HT1080 (cell line): ENCODE measurements around the gene ITGA5. TPM values are rescaled to one million over a fixed set of nuclear protein-coding genes. Genes with fewer than 3 reads are reported as not detected.

Experiments used
- DNase-seq: peaks from one replicate; pipeline ENCODE4 v3.0.0-alpha.2; 2015; ENCODE audit warnings: low read depth
- total RNA-seq: library from RNA; depleted of rRNA; stranded (reverse); fragments of >200 nt; shearing (Covaris generic); gene quantifications from 2 replicates; pipeline ENCODE4 v1.2.3, GENCODE V29; 2014

Gene ITGA5
- total RNA-seq, 1 experiment from 2014 or later, result 163 TPM

DNA sequence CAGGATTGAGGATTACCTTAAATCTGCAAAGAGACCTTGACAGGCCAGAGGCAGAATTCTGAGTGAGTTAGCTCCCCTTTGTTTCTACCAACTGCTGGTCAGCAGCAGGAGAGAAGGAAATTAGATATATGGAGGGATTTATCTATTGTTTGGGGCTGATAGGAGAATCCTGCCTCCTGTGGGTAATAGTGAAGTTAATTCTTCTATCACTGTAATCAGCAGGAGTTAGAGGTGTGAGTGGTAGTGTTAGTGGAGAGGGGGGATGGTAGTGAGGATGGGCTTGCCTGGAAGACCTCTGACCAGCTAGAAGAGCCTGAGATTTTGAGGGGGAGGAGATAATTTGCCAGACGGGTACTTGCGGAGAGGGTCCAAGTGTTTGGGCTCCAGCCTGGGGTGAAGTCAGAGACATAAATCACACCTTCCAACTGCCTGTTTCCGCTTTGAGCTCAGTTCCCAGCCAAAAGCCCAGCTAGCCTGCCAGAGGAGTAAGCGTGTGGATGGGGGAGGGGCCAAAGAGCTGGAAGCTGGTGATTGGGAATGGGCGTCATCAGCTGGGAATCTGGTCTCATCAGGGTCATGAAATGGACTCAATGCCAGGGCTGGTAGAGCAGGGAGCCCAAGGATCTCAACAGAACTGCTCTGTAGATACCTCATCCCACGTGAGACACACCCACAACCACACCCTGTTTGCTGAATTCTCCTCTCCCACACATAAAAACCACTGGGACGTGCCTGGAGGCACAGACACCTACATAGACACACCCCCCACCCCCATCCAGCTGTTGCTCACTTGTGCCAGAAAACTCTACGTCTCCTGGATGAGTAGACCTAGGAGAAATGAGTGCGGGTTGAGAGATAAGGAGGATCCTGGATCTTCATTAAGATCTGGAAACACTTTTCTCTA lies 13.1 kb upstream of the ITGA5 start:
- DNase-seq, result peak; percentile 85

DNA sequence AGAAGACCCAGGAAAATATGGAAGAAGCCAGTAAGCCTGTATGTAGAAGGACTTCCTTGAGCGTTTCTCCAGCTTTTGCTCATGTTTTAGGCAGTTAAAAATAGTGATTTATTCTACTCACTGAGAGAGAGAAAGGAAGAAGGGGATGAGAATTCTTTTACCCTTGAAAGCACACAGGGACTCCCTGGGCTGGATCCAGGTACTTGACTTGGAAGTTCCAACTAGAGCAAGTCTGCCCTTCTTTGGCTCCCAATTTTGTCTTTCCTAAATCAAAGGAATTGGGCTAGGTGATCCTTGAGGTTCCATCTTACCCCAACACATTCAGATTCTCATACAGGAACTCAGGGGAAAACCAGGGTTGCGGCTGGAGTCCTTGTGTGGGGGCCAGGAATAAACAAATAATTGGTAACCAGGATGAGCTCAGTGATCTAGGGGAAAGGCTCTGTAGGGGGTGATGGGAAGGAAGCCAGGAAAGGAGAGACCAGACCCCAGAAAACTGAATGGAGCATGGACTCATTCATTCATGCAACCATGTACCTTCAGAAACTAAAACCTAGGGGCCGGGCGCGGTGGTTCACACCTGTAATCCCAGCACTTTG lies 11.5 kb upstream of the ITGA5 start:
- DNase-seq, result no peak

DNA sequence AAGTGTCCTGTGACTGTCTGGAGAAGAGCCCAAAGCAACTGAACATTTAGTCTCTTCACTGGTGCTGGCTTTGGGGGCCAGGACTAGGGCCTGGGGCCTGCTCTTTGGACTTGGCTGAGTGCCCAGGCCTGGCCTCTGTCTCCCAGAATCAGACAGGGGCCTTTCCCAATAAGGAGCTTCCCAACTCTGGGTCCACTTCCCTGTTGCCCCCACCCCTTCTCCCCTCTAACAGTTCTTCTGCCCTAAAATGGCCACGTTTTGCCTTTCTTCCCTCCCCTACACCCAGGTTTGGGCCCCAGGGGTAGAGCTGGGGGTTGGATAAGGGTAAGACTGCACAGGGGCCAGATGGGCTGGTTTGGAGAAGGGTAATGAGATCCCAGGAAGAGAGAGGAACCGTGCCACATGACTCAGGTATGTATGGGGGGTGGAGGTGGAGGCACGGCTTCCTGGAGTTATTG lies 10.0 kb upstream of the ITGA5 start:
- no peak for DNase-seq

DNA sequence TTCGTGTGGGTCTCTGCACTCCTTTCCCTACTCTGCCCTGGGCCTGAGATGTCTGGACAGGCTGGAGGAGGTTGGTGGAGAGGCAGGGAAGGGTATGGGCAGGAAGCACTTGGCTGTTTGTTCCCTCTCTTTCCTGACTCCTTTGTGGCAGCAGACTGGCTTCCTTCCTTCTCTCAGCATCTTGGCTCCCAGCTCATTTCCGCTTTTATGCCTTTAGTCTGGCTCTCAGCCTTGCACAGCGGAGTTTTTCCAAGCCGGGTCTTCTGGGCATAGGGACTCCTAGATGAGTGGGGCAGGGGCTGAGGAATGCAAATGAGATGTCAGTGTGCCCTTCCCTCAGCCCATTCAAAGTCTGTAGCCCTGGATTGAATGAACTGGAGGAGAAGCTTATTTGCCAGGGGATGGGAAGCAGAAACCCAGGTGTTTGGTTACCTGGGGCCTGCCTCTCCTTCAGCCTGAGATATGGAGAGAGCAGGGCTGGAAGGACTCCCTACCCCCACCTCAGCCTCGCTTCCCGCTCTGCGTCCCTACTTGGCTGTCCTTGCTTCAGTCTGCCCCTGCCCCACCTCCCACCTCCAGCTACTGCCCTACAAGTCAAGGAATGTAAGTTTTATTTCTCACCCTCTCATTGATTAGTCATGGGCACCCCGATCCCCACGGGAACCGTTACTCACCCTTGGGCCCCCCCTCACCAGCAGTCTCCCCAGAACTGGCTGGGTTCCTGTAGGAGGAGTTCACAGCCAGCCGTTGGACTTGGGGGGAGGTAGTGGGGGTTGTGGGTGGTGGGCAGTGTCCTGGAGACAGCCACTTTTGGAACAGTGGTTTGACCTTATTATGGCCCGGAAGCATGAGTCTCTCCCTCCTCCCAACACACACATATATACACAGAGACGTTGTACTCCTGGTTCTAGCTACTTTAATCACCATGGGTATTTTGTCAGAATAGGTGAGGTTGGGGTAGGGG lies 9.3 kb upstream of the ITGA5 start:
- peak; percentile 89 for DNase-seq

DNA sequence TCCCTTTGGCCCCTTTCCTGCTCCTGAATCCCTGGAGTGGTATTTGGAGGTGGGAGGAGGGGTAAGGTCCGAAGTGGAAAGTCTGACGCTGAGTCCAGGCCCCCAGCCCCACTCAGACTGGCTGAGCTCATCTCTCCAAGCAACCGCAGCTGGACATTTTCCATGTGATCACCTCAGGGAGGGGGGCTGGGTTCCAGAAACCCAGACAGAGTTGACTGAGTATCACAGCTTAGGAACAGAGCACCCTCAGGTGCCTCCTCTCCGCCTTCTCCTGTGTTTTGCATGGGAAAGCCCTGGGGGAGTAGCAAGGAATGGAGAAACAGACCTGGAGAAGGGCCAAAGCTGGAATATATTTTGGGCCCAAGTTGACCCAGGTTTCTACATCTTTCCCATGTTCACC lies 8.0 kb upstream of the ITGA5 start:
- DNase-seq, result no peak

DNA sequence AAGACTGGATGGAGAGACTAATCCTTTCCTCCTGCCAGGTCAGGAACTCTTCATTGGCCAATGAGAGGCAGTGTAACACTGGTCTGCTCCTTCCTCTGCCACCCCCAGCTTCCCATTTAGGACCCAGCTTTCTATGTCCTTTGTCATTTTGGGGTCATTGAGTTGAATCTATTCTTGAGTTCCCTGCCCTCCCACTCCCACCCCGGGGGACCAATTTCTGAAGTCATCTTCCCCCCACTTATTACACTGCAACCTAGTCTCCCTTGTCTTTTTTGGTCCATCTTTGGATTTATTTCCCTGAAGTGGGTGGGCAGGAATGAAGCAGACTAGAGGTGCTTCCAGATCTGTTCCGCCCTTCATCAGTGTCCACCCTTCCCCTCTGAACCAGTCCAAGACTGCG lies 7.6 kb upstream of the ITGA5 start:
- no peak for DNase-seq

DNA sequence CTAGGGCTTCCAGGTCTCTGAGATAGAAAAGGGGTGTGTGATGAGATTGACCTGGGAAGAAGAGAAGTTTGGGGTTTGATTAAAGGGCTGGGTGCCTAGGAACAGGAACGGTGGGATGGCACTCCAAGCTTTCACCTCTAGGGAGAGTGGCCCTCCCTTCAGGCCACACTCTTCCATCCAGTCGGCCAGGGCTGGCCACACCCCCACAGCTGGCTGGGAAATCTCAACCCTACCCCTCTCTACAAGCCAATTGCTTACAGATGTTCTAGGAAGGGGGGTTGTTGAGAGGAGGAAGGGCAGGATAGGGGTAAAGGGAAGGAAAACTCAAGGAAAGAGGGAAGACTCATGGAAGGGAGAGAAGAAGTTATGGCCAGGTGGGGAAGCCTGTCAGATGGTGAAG lies 6.6 kb upstream of the ITGA5 start:
- DNase-seq, result no peak

DNA sequence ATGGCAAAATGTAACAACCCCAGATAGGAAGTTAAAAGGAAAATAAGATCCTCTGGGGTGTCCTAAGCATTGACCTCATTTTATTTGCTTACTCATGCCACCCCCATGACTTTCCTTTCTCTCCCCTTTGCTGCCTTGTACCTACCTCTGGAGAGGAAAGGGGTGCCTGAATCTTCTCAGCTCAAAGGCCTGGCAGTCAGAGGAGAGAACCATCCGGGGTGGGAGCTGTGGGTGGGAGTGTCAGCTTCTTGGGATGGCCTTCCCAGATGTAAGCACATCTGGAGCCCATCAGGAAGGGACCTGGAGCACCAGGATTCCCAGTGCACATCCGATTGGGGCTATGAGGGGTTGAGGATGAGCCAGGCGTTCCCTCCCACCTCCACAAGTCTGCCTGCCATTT lies 5.2 kb upstream of the ITGA5 start:
- DNase-seq, result no peak

DNA sequence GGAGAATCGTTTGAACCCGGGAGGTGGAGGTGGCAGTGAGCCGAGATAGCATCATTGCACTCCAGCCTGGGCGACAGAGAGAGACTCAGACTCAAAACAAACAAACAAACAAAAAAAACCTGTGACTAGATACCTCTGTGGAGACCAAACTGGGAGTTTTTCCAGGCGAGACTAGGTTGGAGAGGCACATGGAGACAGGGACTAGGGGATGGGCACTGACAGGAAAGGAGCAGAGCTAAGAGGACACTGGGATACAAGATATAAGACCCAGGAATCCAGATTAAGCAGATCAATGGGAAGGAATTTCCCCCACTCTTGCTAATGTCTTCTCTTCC lies 4.7 kb upstream of the ITGA5 start:
- no peak for DNase-seq

DNA sequence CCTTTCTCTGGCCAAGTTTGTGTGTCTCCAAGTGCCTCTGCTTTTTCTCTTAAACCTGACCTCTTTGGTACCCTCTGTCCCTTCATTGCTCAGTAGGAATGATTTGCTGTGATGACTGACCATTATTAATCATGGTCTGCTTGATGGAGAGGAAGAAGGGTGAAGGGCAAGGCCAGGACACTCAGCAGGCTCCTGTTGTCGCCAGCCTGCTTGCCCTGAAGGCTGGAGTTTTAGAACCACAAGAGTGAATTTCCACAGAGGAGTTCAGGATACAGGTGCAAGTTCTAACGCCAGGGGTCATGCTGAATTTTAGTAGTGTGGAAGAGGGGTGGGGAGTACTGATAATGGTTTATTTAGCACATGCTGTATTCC lies 2.8 kb upstream of the ITGA5 start:
- DNase-seq, result no peak

DNA sequence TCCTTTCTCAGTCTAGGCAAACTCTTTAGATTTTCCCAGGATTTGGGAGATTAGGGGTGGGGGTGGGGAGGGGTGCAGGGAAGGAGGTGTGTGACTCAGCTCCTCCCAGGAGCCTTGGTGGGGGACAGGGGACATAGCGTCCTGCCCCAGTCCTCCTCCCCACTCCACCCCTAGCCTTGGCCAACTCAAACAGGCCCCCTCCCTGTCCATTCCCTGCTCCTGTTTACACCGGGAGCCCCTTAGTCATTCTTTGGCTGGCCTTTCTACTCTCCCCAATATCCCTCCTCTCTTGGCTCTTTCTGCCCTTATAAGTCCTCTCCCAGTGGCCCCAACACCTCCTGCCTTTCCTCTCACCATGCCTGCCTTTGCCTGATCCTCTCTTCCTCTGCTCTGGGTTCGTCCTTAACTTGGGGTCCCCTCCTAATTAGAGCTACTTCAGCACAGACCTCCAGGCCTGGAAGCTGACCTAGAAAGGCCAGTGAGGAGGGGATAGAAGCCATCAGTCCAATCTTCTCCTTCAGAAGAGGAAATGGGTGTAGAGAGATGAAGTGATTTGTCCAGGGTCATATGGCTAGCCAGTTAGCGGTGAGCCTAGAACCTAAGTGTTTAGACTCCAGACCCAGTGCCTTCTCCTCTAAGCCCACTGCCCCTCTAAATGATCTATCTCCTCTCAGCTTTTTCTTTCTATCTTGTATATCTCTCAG lies 2.3 kb upstream of the ITGA5 start:
- DNase-seq, result peak; percentile 30

DNA sequence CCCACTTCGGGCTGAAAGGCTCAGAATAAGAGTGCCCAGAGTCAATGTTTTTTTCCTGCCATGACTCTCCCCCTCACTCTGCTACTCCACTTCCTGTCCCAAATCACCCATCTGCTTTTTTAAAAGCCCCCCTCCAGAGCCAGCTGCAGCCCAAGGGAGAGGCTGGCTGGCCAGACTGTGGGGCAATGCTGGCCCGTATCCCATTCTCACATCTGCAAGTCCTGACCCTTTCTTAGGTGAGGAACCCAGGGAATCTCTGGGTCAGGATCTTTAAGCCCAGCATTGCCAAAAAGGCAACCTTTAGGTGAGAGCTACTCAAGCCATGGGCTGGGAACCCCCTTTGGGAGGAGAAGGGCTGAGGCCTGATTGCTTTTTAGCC lies 1.7 kb upstream of the ITGA5 start:
- no peak for DNase-seq

DNA sequence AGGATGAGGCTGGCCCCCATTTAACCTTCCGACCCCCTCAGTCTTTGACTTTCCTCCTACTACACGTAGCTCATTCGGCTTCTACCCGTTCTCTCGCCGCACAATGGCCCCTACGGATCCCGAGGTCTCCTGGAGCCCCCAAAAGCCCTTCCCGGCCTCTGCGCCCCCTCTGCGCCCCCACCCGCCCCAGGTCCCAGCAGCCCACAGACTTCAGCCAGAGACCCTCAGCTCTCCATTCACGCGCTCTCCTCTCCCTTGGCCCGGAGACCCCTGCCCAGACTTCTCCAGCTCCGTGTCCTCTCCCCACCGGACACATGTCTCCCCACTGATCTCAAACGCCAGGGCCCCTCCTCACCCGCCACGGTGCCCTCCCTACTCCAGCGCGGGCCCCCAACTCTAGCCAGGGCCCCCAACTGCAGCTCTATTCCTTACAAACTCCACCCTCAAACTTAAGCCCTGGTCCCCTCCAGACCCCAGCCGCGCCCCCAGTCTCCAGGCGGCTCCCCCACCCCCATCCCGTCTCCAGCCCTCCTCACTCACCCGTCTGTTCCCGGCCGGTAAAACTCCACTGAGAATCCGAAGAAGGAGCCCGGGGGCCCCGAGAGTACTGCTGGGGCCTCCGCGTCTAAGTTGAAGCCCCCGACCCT lies 502 bp downstream of the ITGA5 start:
- DNase-seq, result no peak

DNA sequence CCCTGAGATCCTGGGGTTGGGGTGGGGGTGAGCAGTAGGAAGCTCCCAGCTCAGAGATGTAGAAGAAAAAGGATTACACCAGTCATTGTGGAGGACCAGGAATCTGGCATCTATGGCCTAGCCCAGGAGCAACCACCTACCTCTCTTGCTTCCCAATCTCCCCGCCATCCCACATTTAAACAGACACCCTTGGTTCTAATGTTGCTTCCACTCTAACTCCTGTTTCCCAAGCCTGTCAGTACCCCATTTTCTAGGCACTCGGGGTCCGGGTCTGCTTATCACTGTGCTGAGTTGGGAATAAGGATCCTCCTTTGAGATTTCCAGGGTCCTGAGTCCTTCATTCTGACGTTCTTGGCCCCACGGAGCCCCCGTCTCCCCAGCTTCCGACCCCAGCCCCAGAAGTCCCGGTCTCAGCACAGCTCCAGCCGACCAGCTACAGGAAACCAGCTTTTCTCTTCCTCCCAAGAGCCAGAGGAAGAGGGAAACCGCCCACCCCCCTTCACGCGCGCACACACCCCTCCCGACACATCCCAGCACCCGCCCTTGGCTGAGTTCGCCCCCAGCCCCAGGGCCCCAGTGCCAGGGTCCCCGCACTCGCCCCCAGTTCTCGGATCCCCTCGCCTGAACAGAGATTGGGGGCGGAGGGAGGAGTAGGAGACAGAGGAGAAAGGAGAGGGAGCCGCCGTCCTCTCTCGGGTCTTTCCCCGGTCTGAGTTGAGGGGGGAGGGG lies 1.2 kb downstream of the ITGA5 start:
- no peak for DNase-seq

DNA sequence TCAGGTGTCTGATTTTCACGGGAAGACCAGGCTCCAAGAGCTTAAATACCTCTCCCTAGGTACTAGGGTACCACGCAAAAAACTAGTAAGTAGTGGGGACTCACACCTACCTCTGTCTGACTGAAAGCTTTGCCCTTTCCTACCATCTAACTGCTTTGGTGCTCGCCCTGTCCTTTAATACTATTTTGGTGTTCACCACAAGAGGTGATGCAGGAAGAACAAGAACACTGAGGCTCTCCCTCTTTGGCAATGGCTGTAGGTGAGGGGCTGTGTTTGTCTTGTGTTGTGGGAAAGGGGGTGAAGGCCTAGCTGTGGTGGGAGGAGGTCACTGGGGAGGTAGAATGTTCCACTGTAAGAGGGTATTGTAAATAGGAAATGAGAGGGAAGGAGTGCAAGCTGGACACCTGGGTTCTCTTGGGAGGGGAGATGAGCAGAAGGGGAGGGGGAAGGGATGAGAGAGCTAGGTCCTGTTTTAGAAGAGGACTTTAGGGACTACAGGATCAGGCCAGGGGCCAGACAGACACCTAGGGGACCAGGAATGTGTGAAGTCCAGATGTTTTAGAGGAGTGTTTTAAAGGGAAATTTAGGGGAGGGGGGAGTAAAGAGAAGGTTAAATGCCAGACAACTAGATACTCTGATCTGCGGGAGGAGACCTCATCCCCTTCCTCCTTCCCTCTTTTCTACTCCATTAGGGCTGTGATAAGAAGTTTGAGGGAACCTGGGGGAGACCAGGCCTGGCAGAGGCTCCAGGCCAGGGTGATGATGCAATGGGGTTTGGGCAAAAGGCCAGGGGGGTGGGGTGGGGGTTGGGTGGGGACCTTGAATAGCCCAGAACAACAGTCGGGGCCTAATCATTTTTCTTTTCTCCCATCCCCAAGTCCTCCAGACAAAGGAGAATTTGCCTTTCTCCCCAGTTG lies 2.1 kb downstream of the ITGA5 start:
- no peak for DNase-seq

DNA sequence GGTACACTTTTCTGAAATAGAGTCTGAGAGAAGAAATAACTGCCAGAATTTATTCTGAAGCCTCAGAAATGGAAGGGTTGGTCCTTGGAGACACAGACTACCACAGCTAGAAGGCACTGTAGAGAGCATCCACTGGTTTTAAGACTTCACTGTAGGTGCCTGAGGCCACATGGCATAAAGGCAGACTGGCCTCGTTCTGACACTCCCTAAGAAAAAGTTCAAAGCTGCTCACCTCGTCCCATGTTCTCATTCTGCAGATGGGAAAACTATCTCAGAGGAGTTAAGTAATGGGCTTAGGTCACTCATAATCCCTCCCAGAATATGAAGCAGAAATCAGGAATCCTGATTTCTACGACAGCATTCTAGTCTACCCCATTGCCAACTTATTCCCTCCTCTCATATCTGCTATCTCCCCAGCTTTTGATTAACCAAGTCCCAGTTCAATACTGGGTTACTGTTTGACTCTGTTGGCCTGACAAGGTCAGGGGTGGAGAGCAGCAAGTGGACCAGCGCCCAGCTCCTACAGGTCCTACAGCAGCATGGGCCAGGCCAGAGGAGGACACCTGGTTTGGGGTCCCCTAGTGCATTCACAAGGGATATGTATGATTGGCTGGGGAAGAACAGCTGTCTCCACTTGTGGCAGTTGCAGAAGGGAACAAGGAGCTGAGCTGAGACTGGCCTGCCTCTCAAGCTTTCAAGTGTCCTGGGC lies 3.7 kb downstream of the ITGA5 start:
- DNase-seq, result no peak

DNA sequence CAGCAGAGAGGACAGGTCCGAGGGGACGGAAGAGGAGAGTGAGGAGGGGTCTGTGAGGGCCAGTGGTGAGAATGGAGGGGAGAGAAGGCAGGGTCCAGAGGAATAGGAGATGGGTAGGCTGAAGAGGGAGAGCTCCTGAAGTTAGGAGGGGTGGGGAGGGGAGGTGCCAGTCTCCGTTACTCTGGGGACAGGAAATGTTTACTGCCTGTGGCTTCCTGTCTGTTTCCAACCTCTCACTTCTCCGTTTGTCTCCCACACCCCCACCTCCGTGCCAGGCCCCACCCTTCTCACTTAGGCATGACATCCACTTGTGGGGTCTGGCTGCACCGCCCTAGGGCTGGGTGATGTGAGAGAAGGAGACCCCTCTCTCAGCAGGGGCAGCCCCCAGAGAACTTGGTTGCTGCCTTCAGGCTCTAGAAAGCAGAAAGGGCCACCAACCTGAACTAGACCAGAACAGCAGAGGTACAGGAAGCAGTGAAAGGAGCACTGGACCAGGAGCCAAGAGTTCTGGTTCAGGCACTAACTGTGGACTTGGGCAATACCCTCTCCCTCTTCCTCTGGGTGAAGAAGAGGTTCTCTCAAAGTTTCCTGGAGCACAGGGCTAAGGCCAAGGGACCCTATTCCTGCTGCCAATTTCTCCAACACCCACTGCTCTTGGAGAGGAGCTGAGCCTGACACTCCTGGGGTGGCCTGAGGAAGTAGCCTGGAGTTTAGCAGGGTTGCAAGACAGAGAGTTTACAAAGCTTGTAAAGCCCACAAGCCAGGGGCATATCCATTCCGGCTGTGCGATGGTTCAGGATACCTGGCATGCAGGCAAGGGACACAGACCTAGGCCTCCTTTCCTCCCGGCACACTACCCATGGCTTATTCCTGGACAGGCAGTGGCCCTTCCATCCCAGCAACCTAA lies 5.5 kb downstream of the ITGA5 start:
- DNase-seq, result peak; percentile 82
